ENCODE data around the gene CRB2.

GRCh38 chr9:123418506-123418905 is 62.5 kb downstream of the CRB2 start:
- TF ChIP-seq CTCF (IDR thresholded peaks at IDR 0.05) (no peak), ZFX (IDR thresholded peaks at IDR 0.05; ENCODE audit: borderline replicate concordance) (no peak)
